ENCODE results near the gene CHIC2.

Gene CHIC2

DNA sequence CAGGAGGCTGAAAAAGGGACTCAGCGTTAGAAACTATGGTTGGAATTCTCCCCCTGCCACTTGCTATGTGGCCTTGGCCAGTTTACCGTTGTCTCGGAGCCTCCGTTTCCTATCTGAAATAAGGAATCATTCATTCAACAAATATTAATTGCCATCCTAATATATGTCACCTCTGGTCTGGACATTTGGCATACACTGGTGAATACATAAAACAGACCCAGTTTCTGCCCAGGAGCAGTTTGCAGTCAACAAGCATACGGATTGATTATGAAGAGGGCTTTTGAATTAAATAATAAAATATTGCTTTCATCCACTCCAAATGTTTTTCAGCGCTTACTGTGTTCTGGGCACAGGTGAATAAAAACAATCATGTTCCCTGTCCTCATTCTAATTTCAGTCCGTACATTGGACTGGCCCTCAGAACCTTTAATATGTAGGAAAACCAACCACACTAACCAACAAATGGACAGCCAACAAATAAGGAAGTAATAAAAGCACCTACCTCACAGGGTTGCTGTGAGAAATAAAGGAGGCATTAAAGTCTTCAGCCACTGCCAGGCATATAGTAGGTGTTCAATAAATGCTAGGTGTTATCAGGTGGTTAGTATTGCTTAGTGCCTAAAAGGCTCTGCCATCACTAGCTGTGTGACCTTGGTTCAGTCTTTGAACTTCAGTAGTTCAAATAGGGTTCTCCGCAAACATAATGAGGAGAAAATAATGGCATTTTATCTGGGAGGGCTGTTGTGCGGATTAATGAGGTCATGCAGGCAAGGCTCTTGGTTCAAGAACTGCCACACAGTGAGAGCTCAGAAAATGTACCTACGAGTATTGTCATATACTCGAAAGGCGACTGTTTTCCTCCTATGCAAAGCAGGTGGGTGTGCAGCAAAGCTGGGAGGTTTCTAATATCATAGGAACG is 28.3 kb upstream of the CHIC2 start:
- DNase-seq: no peak

DNA sequence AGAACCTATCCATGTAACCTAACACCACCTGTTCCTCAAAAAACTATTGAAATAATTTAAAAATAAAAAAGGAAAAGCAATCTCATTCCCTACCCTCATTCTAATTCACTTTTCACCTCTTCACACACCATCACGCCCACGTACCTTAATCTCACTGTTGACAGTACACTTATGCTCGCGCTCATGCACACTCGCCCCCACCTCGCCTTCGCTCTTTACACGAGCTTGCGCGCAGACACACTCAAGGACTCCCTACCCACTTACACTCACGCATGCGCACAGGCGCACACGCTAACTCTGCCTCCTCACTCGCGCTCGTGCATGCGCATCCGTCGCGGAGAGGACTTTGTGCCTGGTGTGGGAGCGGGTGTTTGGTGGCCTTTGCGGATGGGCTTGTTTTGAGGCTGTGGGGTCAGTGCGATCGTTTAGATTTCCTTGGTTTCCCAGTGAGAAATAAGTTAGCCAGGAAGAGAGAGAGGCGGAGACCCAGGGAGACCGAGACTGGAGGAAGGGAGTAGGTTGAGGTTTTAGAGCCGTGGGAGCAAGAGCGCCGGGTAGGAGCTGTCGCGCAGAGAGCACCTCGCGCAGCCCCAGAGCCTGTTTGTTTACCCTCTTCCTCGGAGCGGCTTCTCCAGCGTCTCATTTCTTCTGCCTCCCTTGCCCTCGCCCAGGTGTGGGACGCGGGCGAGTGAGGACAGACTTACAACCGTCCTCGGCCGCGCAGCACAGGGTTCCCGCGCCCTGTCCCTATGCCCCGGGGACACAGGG is 27.4 kb upstream of the CHIC2 start:
- DNase-seq: peak; percentile 84

- DNase-seq: peak; percentile 35
Observed at GRCh38 chr4:54090804-54091623, 26.6 kb upstream of the CHIC2 start.

DNA sequence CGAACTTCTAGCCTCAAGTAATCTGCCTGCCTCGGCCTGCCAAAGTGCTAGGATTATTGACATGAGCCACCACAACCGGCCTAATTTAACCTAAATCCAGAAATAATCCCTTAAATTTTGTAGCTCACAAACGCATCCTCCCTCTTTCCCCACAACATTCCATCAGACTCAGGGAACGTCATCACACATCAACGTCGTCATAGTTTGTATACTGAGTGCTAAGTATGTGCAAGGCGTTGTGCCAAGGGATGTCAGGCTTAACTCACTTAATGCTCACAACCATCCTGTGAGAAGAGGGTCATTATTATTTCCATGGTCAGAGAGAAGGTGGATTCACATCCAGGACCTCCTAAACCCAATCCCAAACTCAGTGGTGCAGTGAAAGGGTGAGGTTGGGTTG is 26.0 kb upstream of the CHIC2 start:
- no peak for DNase-seq

GRCh38 chr4:54089875-54090274 is 25.5 kb upstream of the CHIC2 start:
- DNase-seq: no peak

DNA sequence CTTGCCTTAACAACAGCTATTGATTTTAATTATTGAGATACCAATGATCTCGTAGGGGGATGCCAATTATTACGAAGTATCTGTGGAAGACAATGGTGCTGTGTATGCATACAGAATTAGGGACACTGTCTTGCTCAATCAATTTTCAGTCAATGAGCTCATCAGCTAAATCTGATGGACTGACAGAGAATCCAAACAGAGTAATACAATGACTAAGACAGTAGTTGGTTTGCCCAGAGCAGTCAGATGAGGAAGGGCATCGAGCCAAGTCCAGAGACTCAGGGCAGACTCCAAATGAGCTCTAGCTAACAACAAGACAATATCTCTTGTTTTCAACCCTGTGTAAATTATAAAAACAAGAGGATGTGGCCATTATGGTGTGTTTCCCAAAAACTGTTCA is 20.9 kb upstream of the CHIC2 start:
- no peak for DNase-seq

GRCh38 chr4:54082168-54082567 is 17.8 kb upstream of the CHIC2 start:
- no peak for DNase-seq

- no peak for DNase-seq
Observed at GRCh38 chr4:54077812-54078211, 13.4 kb upstream of the CHIC2 start.

DNA sequence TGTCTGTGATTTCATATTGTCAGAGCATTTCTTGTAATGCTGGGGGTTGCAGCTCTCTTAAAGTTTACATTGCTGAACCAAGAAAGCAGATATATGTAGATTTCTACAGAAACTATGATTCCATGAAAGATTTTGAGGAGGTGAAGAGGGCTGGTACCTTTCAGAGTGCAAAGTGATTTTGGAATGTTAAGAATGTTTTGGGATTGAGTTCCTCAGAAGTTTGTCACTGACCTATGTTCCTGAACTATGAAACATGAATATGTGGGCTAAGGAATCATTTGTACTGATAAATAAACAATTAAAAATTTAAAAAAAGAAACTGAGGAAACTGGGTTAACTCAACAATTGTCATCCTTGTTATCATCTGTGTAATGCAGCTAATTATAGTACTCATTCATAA is 12.3 kb upstream of the CHIC2 start:
- no peak for DNase-seq

- no peak for DNase-seq
Observed at GRCh38 chr4:54074381-54074780, 10.0 kb upstream of the CHIC2 start.

DNA sequence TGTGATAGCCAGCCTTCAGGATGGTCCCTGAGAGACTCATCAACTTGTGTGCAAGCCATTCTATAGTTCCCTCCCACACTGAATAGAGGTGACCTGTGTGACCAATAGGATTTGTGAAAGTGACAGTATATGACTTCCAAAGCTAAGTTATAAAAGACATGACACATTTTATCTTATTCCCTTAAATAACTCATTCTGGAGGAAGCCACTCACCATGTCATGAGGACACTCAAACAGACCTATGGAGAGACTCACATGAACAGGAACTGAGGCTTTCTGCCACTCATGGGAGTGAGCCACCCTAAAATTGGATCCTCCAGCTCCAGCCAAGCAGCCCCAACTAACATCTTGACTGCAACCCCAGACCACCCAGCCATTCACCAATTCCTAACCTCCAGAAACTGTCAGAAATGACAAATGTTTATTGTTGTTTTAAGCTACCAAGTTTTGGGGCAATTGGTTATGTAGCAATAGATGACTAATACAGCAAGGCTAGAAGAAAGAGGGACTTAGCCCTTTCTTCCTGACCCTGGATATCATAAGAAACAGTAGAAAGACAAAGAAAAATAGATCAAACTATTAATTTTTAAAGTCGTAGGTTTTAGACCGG is 9.0 kb upstream of the CHIC2 start:
- no peak for DNase-seq

GRCh38 chr4:54067166-54067565 is 2.8 kb upstream of the CHIC2 start:
- no peak for DNase-seq

DNA sequence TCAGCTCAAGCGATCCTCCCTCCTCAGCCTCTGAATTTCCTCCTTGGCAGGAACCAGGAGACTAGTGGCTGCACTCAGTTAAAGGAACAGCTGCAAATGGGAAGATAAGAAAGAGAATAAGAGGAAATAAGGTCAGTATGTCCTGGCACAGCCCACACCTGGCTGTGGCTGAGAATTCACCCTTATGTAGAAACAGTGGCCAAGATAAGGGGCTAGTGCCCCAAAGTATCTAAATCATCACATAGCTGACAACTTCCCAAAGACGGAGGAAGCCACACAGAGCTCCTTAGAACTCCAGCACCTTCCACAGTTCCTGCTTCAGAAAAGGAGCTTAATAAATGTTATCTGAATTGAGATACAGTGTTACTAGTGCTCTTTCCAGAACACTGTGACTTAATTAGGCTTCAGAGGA is 2.3 kb upstream of the CHIC2 start:
- no peak for DNase-seq

DNA sequence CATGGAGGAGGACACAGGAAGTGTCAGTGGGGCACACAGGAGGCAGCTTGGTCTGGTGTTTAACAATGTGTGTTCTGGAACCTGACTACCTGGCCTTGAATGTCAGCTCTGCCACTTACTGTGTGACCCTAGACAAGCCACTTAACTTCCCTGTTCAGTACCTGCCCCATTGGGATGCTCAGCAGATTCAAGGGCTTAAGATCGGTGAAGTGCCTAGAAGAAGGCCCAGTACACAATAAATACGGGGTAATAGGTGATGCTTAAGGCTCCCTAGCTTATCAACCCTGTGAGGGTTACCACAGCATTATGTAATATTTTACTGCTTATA is 1.6 kb upstream of the CHIC2 start:
- no peak for DNase-seq

- DNase-seq: no peak
Observed at GRCh38 chr4:54065282-54066087, 1.1 kb upstream of the CHIC2 start.

DNA sequence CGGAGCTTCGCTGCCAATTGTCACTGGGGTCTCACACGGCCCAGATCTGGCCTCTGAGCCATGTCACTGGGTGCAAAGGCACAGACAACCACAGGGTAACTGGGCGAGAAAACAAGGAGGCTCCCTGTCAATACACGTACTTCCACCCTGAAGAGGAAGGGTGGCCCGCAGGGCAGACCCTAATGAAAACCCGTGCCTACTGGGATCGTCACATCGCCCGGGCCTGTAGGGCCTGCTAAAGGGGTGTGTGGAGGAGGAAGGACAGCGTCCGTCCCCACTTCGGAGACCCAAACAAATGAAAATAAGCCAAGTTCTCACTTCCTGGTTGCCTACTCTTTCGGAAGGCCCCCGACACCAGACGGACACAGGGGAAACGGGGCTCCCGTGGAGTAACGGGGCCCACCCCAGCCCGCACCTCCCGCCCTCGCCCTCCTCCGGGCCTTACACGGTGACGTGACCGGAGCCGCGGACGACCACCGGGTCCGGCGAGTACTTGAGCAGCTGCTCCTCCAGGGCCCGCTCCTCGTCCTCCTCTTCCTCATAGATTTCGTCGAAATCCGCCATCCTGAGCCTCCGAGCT is 578 bp downstream of the CHIC2 start:
- DNase-seq: peak; percentile 22

- no peak for DNase-seq
Observed at GRCh38 chr4:54063229-54063628, 1.2 kb downstream of the CHIC2 start.

DNA sequence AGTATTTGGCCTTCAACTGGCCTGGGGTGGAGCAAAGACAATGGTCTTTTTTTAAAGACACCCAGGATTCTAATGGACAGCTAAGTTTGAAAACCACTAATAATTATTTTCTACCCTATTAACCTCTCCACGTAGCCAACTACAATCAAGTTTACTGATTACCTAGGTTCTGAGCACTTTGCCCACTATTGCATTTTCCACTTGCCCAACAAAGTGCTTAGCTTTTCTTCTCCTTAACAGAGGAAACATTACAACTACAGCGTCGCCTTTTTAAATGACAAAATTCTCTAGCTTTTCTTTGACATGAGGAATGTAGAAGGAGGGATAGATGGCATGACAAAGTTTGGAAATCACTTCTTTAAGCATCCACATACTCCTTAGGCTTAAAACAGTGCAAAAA is 2.0 kb downstream of the CHIC2 start:
- no peak for DNase-seq

- DNase-seq: no peak
Observed at GRCh38 chr4:54061873-54062272, 2.5 kb downstream of the CHIC2 start.

GRCh38 chr4:54061067-54061466 is 3.3 kb downstream of the CHIC2 start:
- DNase-seq: no peak

GRCh38 chr4:54060116-54060515 is 4.3 kb downstream of the CHIC2 start:
- no peak for DNase-seq

DNA sequence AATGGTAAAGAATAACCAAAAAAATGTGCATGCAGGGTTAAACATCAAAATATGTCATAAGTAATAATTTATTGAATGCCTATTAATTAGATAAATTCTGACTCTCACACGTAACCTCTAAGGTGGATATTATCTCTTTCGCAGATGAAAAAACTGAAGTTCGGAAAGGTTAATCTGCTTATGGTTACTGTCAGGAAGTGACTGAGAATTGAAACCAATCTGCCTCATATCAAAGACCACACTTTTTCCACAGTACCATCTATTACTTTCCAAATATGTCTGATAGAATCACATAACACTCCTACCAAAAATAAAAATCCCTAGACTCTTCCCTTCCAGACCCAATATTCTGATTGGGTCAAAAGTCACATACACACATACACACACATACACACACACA is 6.2 kb downstream of the CHIC2 start:
- DNase-seq: no peak
